IMR-90 (cell line): ENCODE data around the gene EVPL. TPM values are rescaled to one million over a fixed set of nuclear protein-coding genes. Genes with fewer than 3 reads are reported as not detected.

Experiments used
- ATAC-seq: fragments of 200-7000 bp; cut with Tn5 transposase; 2 replicates; pipeline ENCODE4 v1.9.1; 2020; ENCODE audit warnings: low read depth, mild to moderate bottlenecking, moderate library complexity
- BruUV-seq: library from RNA; stranded (reverse); fragments of 400-500 nt; replicated peaks from 2 replicates; lab custom pipeline; 2021; lab: Mats Ljungman, UMichigan
- CTCF ChIA-PET: fragments of 300-600 bp; formaldehyde crosslinking; extraction: SDS; loops from one replicate; lab custom pipeline; 2021; ENCODE audit warnings: antibody characterized with exemption; lab: Yijun Ruan, JAX
- POLR2A ChIA-PET: fragments of 300-600 bp; sonication (Branson Sonifier 250); formaldehyde crosslinking; loops from one replicate; lab custom pipeline; 2022; ENCODE audit warnings: antibody characterized with exemption; ENCODE audit not compliant: unreplicated experiment; lab: Charles Lee
- DNase-seq: peaks from one replicate; pipeline ENCODE4 v3.0.0; 2013
- H2AFZ ChIP-seq: replicated peaks from 2 replicates; pipeline ENCODE3; 2013; ENCODE audit warnings: low read length, mild to moderate bottlenecking; ENCODE audit not compliant: poor library complexity
- H2AK5ac ChIP-seq: 2 replicates; pipeline ENCODE4 v1.6.1; 2013; ENCODE audit warnings: low read depth, low read length, inconsistent platforms
- H2AK9ac ChIP-seq: replicated peaks from 2 replicates; pipeline ENCODE3; 2013; ENCODE audit warnings: mild to moderate bottlenecking, low read depth, low read length, moderate library complexity; ENCODE audit not compliant: poor library complexity
- H2BK120ac ChIP-seq: 2 replicates; pipeline ENCODE4 v1.6.1; 2013; ENCODE audit warnings: low read depth, low read length, inconsistent platforms
- H2BK15ac ChIP-seq: 3 replicates; pipeline ENCODE4 v1.6.1; 2013; ENCODE audit warnings: low read depth, low read length, inconsistent platforms
- H2BK20ac ChIP-seq: 2 replicates; pipeline ENCODE4 v1.6.1; 2013; ENCODE audit warnings: low read depth, mild to moderate bottlenecking, inconsistent platforms, low read length, moderate library complexity
- H2BK5ac ChIP-seq: 2 replicates; pipeline ENCODE4 v1.6.1; 2013; ENCODE audit warnings: mild to moderate bottlenecking, low read depth, low read length, inconsistent platforms; ENCODE audit not compliant: poor library complexity, severe bottlenecking
- H3K14ac ChIP-seq: replicated peaks from 2 replicates; pipeline ENCODE4 v1.6.1; 2013; ENCODE audit warnings: low read depth, low read length, inconsistent platforms
- H3K18ac ChIP-seq: 2 replicates; pipeline ENCODE4 v1.6.1; 2013; ENCODE audit warnings: low read depth, low read length, control low read depth
- H3K23ac ChIP-seq: 2 replicates; pipeline ENCODE4 v1.6.1; 2013; ENCODE audit warnings: low read depth, low read length, inconsistent platforms
- H3K27ac ChIP-seq: 2 replicates; pipeline ENCODE4 v1.5.1; 2013; ENCODE audit warnings: mild to moderate bottlenecking, control low read depth, low read length; ENCODE audit not compliant: insufficient read depth
- H3K27me3 ChIP-seq: 2 replicates; pipeline ENCODE4 v1.6.1; 2013; ENCODE audit warnings: low read length; ENCODE audit not compliant: control insufficient read depth, insufficient read depth
- H3K36me3 ChIP-seq: 2 replicates; pipeline ENCODE4 v1.6.1; 2013; ENCODE audit warnings: low read length, mixed read lengths; ENCODE audit not compliant: control insufficient read depth, insufficient read depth
- H3K4ac ChIP-seq: 2 replicates; pipeline ENCODE4 v1.6.1; 2013; ENCODE audit warnings: low read depth, low read length, inconsistent platforms
- H3K4me1 ChIP-seq: 2 replicates; pipeline ENCODE4 v1.6.1; 2013; ENCODE audit warnings: low read length, mixed read lengths; ENCODE audit not compliant: control insufficient read depth, insufficient read depth
- H3K4me2 ChIP-seq: 2 replicates; pipeline ENCODE4 v1.6.1; 2013; ENCODE audit warnings: low read depth, mild to moderate bottlenecking, control low read depth, low read length, moderate library complexity
- H3K4me3 ChIP-seq: 2 replicates; pipeline ENCODE4 v1.5.1; 2013; ENCODE audit warnings: low read depth, mild to moderate bottlenecking, control low read depth, low read length, moderate library complexity; ENCODE audit not compliant: insufficient read depth
- H3K56ac ChIP-seq: 2 replicates; pipeline ENCODE4 v1.6.1; 2013; ENCODE audit warnings: low read length, inconsistent platforms; ENCODE audit not compliant: insufficient read depth; ENCODE audit errors: extremely low read depth
- H3K79me1 ChIP-seq, 2 experiments: 2 replicates each; pipeline ENCODE4 v1.6.1; 2013; ENCODE audit warnings: low read length in 2 of 2, inconsistent platforms in 1 of 2, low read depth in 1 of 2
- H3K9ac ChIP-seq: 2 replicates; pipeline ENCODE4 v1.6.1; 2013; ENCODE audit warnings: low read depth, low read length, control low read depth
- H3K9me1 ChIP-seq: 2 replicates; pipeline ENCODE4 v1.6.1; 2013; ENCODE audit warnings: low read length, inconsistent platforms; ENCODE audit not compliant: insufficient read depth
- H3K9me3 ChIP-seq: 2 replicates; pipeline ENCODE4 v1.6.1; 2013; ENCODE audit warnings: low read length; ENCODE audit not compliant: control insufficient read depth, insufficient read depth
- H4K20me1 ChIP-seq: 2 replicates; pipeline ENCODE4 v1.6.1; 2013; ENCODE audit warnings: low read length, inconsistent platforms; ENCODE audit not compliant: insufficient read depth
- H4K5ac ChIP-seq: 2 replicates; pipeline ENCODE4 v1.6.1; 2013; ENCODE audit warnings: mild to moderate bottlenecking, low read depth, low read length, control low read depth
- H4K8ac ChIP-seq, 2 experiments: 2 replicates each; pipeline ENCODE4 v1.6.1; 2013; ENCODE audit warnings: low read depth in 2 of 2, low read length in 2 of 2, control low read depth in 1 of 2, inconsistent platforms in 1 of 2
- H4K91ac ChIP-seq: 2 replicates; pipeline ENCODE4 v1.6.1; 2013; ENCODE audit warnings: low read depth, low read length, inconsistent platforms; ENCODE audit not compliant: insufficient read depth
- SMC3 ChIP-seq: fragments of 150-350 bp; IDR thresholded peaks from 2 replicates; pipeline ENCODE4 v1.6.1; 2016; ENCODE audit warnings: low read depth, mild to moderate bottlenecking, antibody characterized with exemption, low read length, moderate library complexity
- WGBS, 2 experiments: methylation state at CpG; one replicate each; pipeline versions ENCODE4 v1.1.5 to v1.1.7; 2013; ENCODE audit warnings: missing lambda C conversion rate in 2 of 2; ENCODE audit not compliant: insufficient read length in 1 of 2; ENCODE audit errors: extremely low coverage in 2 of 2; 5-methylcytosine and 5-hydroxymethylcytosine counted together
- dilution Hi-C: fragments of 300-500 bp; cut with HindIII; formaldehyde crosslinking; loops from one replicate; pipeline ENCODE4 v1.14.3; 2018; ENCODE audit warnings: low sequenced_read_pairs; ENCODE audit not compliant: unreplicated experiment
- in situ Hi-C: fragments of 300-500 bp; cut with MboI; formaldehyde crosslinking; loops from 3 replicates; pipeline ENCODE4 v1.14.3; 2019; ENCODE audit warnings: low sequenced_read_pairs, inconsistent platforms, mixed read lengths
- intact Hi-C: fragments of 100-400 bp; cut with micrococcal nuclease; formaldehyde crosslinking; loops from 2 replicates; pipeline ENCODE4 v1.10.0; 2022
- polyA plus RNA-seq, 3 experiments: library from polyadenylated mRNA; depleted of rRNA; stranded (reverse); fragments of >200 nt; gene quantifications; 2 replicates each; pipeline ENCODE4 v1.2.3, GENCODE V29; 2012; ENCODE audit warnings: low replicate concordance in 1 of 3
- total RNA-seq: library from RNA; depleted of rRNA; stranded (reverse); fragments of >200 nt; gene quantifications from 2 replicates; pipeline ENCODE4 v1.2.3, GENCODE V29; 2012

EVPL gene
- total and polyA plus RNA-seq, 2 of the 4 experiments (the other 2 are of a cell fraction) = not detected

GRCh38 chr17:76008630-76009425, 18.3 kb downstream of the EVPL start:
- no peaks in the 10 kb centered on the region for H3K9me1 ChIP-seq
- H3K4me3 ChIP-seq = no peak overlapping the region
- no peak overlapping the region for H2BK120ac ChIP-seq
- H3K4ac ChIP-seq = no peak overlapping the region
- no peak overlapping the region for H3K4me2 ChIP-seq
- no peak for DNase-seq
- H3K14ac ChIP-seq = no peak overlapping the region
- H3K27me3 ChIP-seq = no peaks in the 10 kb centered on the region
- no peaks in the 10 kb centered on the region for H3K9me3 ChIP-seq
- H4K5ac ChIP-seq = no peak overlapping the region
- POLR2A ChIA-PET = no interaction called here
- no peak for TF ChIP-seq SMC3
- H4K91ac ChIP-seq = no peak overlapping the region
- H3K9ac ChIP-seq = no peak overlapping the region
- H2AFZ ChIP-seq = no peak overlapping the region
- H3K56ac ChIP-seq = no peak overlapping the region
- H2AK9ac ChIP-seq = no peak overlapping the region
- peaks cover 11% of the 10 kb centered on the region for H3K4me1 ChIP-seq
- no peak overlapping the region for H2BK5ac ChIP-seq
- H4K20me1 ChIP-seq = no peaks in the 10 kb centered on the region
- ATAC-seq = no peak
- 91% methylated on average over 48 of the region's 56 CpGs; no CpG with 5 or more reads in 1 of the 2 experiments for WGBS, 2 experiments
- CTCF ChIA-PET = no interaction called here
- H3K18ac ChIP-seq = no peak overlapping the region
- H3K36me3 ChIP-seq = no peaks in the 10 kb centered on the region
- H2BK15ac ChIP-seq = no peak overlapping the region
- dilution Hi-C loops = no loop called here
- intact Hi-C loops = loop anchor here (5.0 kb wide), 1 partner anchor 288 kb away; no protein-coding TSS in a partner anchor
- H3K23ac ChIP-seq = no peak overlapping the region
- H3K27ac ChIP-seq = no peak overlapping the region
- in situ Hi-C loops = loop anchor here (5.0 kb wide), 1 partner anchor 97 kb away; no protein-coding TSS in a partner anchor
- no TSS peak for BruUV-seq
- no peak overlapping the region for H2BK20ac ChIP-seq
- H3K79me1 ChIP-seq = peaks cover 0 to 3% of the 10 kb centered on the region in 2 experiments; a peak in 1 of 4 replicates
- H4K8ac ChIP-seq = no peak overlapping the region
- H2AK5ac ChIP-seq = no peak overlapping the region
